CD8-positive, alpha-beta memory T cell (primary cell): Measurements from ENCODE around the gene SNX8. TPM values are rescaled to one million over a fixed set of nuclear protein-coding genes. Genes with fewer than 3 reads are reported as not detected.
A peak's percentile ranks its signal among the peaks of the same experiment; 100 is the strongest.

Source experiments
- CTCF ChIA-PET: fragments of 350-600 bp; sonication (Branson Sonifier 250); formaldehyde crosslinking; loops from one replicate; lab custom pipeline; 2021; ENCODE audit warnings: antibody characterized with exemption; lab: Charles Lee
- POLR2A ChIA-PET: fragments of 350-600 bp; sonication (Branson Sonifier 250); formaldehyde crosslinking; loops from one replicate; lab custom pipeline; 2021; ENCODE audit warnings: antibody characterized with exemption; lab: Charles Lee
- DNase-seq, 5 donors: peaks; one replicate each; pipeline versions ENCODE4 v3.0.0 to v3.0.0-alpha.2; 2020 to 2022; ENCODE audit warnings: mixed read lengths in 1 of 5
- H3K27ac ChIP-seq: one replicate; pipeline ENCODE4 v1.7.0; 2013; ENCODE audit warnings: low read depth, mild to moderate bottlenecking, low read length, moderate library complexity
- H3K27me3 ChIP-seq: 2 replicates; pipeline ENCODE4 v1.7.0; 2013; ENCODE audit warnings: low read length, mild to moderate bottlenecking; ENCODE audit not compliant: insufficient read depth, poor library complexity, severe bottlenecking
- H3K36me3 ChIP-seq: 2 replicates; pipeline ENCODE4 v1.7.0; 2013; ENCODE audit warnings: mild to moderate bottlenecking, low read length, moderate library complexity; ENCODE audit not compliant: insufficient read depth
- H3K4me1 ChIP-seq: 2 replicates; pipeline ENCODE4 v1.7.0; 2013; ENCODE audit warnings: mild to moderate bottlenecking, low read length, moderate library complexity; ENCODE audit not compliant: insufficient read depth
- H3K4me3 ChIP-seq: 2 replicates; pipeline ENCODE4 v1.7.0; 2013; ENCODE audit warnings: mild to moderate bottlenecking, low read length
- H3K9me3 ChIP-seq: 2 replicates; pipeline ENCODE4 v1.7.0; 2013; ENCODE audit warnings: mild to moderate bottlenecking, low read length
- H3K27ac Mint-ChIP-seq, 8 donors: one replicate each; pipeline ENCODE4 v1.8.0; 2020 to 2021; ENCODE audit warnings: mixed read lengths in 8 of 8, mild to moderate bottlenecking in 6 of 8, inconsistent platforms in 3 of 8, moderate library complexity in 3 of 8
- H3K27me3 Mint-ChIP-seq, 2 donors: one replicate each; pipeline ENCODE4 v1.8.0; 2020 to 2021; ENCODE audit warnings: mixed read lengths in 2 of 2, mild to moderate bottlenecking in 1 of 2, moderate library complexity in 1 of 2
- H3K36me3 Mint-ChIP-seq, 3 donors: one replicate each; pipeline ENCODE4 v1.8.0; 2020 to 2021; ENCODE audit warnings: mixed read lengths in 3 of 3, inconsistent platforms in 1 of 3, mild to moderate bottlenecking in 1 of 3
- H3K4me1 Mint-ChIP-seq, 3 donors: one replicate each; pipeline ENCODE4 v1.8.0; 2020 to 2021; ENCODE audit warnings: mixed read lengths in 3 of 3, inconsistent platforms in 1 of 3, mild to moderate bottlenecking in 1 of 3
- H3K4me3 Mint-ChIP-seq, 7 donors: one replicate each; pipeline ENCODE4 v1.8.0; 2020 to 2021; ENCODE audit warnings: mixed read lengths in 7 of 7, mild to moderate bottlenecking in 6 of 7, moderate library complexity in 4 of 7, inconsistent platforms in 2 of 7
- H3K9me3 Mint-ChIP-seq, 5 donors: one replicate each; pipeline ENCODE4 v1.8.0; 2020 to 2022; ENCODE audit warnings: mixed read lengths in 5 of 5, mild to moderate bottlenecking in 3 of 5, moderate library complexity in 2 of 5, inconsistent platforms in 1 of 5
- polyA plus RNA-seq: library from polyadenylated mRNA; unstranded; fragments of 300-500 nt; fragmentation: Illumina TruSeq; gene quantifications from one replicate; pipeline ENCODE4 v1.2.3, GENCODE V29; 2021
- total RNA-seq, 2 experiments: library from RNA; stranded (reverse); gene quantifications; one replicate each; pipeline ENCODE4 v1.2.3, GENCODE V29; 2021

The SNX8 gene
- total and polyA plus RNA-seq, 3 experiments from 2014 or later = 6.5 to 42.3 (median 40.3) TPM

DNA sequence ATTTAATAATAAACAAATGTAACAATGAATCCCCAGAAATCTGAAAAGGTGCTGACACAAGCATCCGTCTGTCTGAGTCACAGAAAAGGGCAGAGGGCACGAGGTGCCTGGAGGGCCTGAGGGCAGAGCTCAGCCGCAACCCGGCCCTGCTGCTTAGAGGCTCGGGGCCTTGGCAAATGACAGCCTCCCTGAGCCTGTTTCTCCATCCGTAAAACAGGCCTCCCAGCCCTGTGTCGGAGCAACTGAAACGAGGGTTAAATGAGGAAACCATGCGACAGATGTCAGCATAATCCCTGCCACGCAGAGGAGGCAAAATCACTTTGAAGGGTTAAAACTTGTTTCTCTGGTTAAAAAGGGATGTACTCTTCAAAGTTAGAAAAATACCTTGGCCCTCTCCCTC lies 47.3 kb downstream of the SNX8 start:
- H3K27ac ChIP-seq = no peak overlapping the region
- Mint-ChIP-seq H3K36me3 (peaks cover 5 to 12% (median 11%) of the 10 kb centered on the region in 3 donors), H3K27me3 (no peaks in the 10 kb centered on the region), H3K4me3 (no peak overlapping the region), H3K27ac (no peak overlapping the region), H3K4me1 (no peaks in the 10 kb centered on the region), H3K9me3 (no peaks in the 10 kb centered on the region)
- no peak for DNase-seq
- CTCF ChIA-PET = no interaction called here
- H3K27me3 ChIP-seq = no peaks in the 10 kb centered on the region
- no peaks in the 10 kb centered on the region for H3K9me3 ChIP-seq
- H3K36me3 ChIP-seq = no peaks in the 10 kb centered on the region
- no peaks in the 10 kb centered on the region for H3K4me1 ChIP-seq
- POLR2A ChIA-PET = no interaction called here
- no peak overlapping the region for H3K4me3 ChIP-seq

DNA sequence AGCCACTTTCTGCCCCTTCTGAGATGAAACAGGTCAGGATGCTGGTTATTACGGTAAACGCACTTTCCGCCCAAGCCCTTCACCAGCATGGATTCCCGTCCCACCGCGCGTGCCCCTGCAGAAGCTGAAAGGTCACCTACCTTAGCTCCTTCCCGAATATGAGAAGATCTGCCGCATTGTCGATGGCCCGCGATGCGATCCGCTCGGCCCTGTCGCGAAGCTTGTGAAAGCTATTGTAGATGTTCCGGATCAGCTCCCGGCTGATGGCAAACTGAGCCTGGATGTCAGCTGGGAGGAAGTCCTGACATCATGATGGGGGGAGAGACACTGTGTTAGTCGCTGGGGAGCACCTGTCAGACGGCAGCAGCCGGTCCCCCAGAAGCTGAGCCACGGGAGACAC lies 50.1 kb downstream of the SNX8 start:
- H3K27ac ChIP-seq = no peak overlapping the region
- POLR2A ChIA-PET = no interaction called here
- DNase-seq = no peak
- CTCF ChIA-PET = no interaction called here
- no peaks in the 10 kb centered on the region for H3K9me3 Mint-ChIP-seq
- H3K36me3 Mint-ChIP-seq = peaks cover 5 to 6% (median 5%) of the 10 kb centered on the region in 3 donors
- H3K4me1 Mint-ChIP-seq = peaks cover 0 to 8% (median 7%) of the 10 kb centered on the region in 3 donors
- H3K4me1 ChIP-seq = no peaks in the 10 kb centered on the region
- no peaks in the 10 kb centered on the region for H3K9me3 ChIP-seq
- peak overlapping the region in 1 of 8 donors; percentile 43 for H3K27ac Mint-ChIP-seq
- peak overlapping the region in 1 of 7 donors; percentile 32 for H3K4me3 Mint-ChIP-seq
- H3K36me3 ChIP-seq = no peaks in the 10 kb centered on the region
- no peaks in the 10 kb centered on the region for H3K27me3 ChIP-seq
- no peak overlapping the region for H3K4me3 ChIP-seq
- H3K27me3 Mint-ChIP-seq = no peaks in the 10 kb centered on the region

DNA sequence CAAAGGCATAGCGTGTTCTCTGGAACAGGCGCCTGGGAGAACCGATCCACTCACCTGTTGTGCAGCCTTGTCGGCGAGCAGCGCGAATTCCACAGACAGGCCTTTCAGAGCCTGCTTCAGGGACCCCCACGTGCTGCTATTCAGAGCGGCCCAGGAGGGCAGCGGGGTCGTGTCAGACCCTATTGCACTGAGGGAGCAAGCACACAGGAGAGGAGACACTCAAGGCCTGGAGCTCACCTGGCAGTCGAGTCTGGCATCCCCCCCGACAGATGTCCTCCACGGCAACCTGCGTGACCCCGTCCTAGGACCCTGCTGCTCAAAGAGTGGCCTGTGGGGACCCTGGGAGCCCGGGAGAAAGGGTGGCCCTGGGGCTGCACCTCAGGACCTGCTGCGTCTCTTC lies 51.1 kb downstream of the SNX8 start:
- Histone ChIP-seq H3K4me1 (no peaks in the 10 kb centered on the region), H3K36me3 (no peaks in the 10 kb centered on the region), H3K27me3 (no peaks in the 10 kb centered on the region), H3K9me3 (no peaks in the 10 kb centered on the region), H3K27ac (no peak overlapping the region), H3K4me3 (no peak overlapping the region)
- no peak overlapping the region for H3K4me3 Mint-ChIP-seq
- H3K27me3 Mint-ChIP-seq = no peaks in the 10 kb centered on the region
- no peak overlapping the region for H3K27ac Mint-ChIP-seq
- CTCF ChIA-PET = no interaction called here
- POLR2A ChIA-PET = no interaction called here
- no peak for DNase-seq
- H3K4me1 Mint-ChIP-seq = peaks cover 0 to 12% (median 11%) of the 10 kb centered on the region in 3 donors
- no peaks in the 10 kb centered on the region for H3K9me3 Mint-ChIP-seq
- H3K36me3 Mint-ChIP-seq = peaks cover 5 to 6% (median 5%) of the 10 kb centered on the region in 3 donors

DNA sequence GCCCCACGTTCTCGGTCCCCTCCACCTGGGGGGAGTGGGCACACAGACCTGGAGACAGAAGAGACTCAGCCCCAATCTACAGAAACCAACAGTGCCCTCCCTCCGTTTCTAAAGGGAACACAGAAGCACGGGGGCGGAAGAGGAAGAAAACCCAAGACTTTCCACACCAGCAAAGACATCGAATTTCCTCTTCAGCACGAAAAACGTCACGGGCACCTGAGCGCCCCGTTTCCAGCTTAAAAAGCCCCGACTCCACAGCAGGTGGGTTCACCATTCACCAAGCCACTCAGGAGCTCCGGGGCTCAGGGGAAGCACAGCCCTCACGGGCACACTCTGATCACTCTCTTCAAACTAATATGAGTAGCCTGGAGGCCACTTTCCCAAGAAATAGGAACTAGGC lies 52.6 kb downstream of the SNX8 start:
- Histone ChIP-seq H3K27me3 (no peaks in the 10 kb centered on the region), H3K27ac (no peak overlapping the region), H3K9me3 (no peaks in the 10 kb centered on the region), H3K36me3 (no peaks in the 10 kb centered on the region), H3K4me1 (no peaks in the 10 kb centered on the region), H3K4me3 (no peak overlapping the region)
- Mint-ChIP-seq H3K9me3 (no peaks in the 10 kb centered on the region), H3K4me3 (peak overlapping the region in 3 of 7 donors; percentile 23 to 43 (median 41)), H3K27ac (peak overlapping the region in 5 of 8 donors; percentile 45 to 78 (median 61)), H3K4me1 (peaks cover 0 to 14% (median 11%) of the 10 kb centered on the region in 3 donors), H3K27me3 (no peaks in the 10 kb centered on the region), H3K36me3 (peaks cover 5 to 11% (median 7%) of the 10 kb centered on the region in 3 donors)
- CTCF ChIA-PET = no interaction called here
- POLR2A ChIA-PET = no interaction called here
- DNase-seq = peak in 1 of 5 donors; percentile 34

DNA sequence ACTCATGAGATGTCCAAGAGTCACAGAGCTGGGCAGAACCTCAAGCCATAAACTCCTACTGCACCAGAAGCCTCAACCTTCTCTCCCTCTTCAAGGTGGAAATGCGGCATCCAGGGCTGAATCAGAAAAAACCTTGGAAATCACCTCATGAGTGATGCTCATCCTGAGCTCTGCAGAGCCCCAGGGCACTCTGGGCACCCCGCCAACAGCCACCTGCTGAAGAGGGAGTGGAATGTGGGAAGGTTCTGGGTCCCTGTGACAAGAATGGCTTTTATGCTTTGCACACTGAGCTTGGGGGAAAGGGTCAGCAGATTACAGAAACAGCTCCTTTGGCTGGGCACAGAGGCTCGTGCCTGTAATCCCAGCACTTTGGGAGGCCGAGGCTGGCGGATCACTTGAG lies 53.4 kb downstream of the SNX8 start:
- H3K4me3 ChIP-seq = no peak overlapping the region
- no peaks in the 10 kb centered on the region for H3K36me3 ChIP-seq
- no peaks in the 10 kb centered on the region for H3K27me3 ChIP-seq
- H3K4me1 ChIP-seq = no peaks in the 10 kb centered on the region
- Mint-ChIP-seq H3K36me3 (peaks cover 5 to 13% (median 7%) of the 10 kb centered on the region in 3 donors), H3K4me3 (no peak overlapping the region), H3K27me3 (no peaks in the 10 kb centered on the region), H3K27ac (peak overlapping the region in 1 of 8 donors; percentile 24), H3K9me3 (no peaks in the 10 kb centered on the region), H3K4me1 (peaks cover 0 to 14% (median 11%) of the 10 kb centered on the region in 3 donors)
- no peak overlapping the region for H3K27ac ChIP-seq
- no peaks in the 10 kb centered on the region for H3K9me3 ChIP-seq
- ChIA-PET POLR2A (no interaction called here), CTCF (no interaction called here)
- no peak for DNase-seq

DNA sequence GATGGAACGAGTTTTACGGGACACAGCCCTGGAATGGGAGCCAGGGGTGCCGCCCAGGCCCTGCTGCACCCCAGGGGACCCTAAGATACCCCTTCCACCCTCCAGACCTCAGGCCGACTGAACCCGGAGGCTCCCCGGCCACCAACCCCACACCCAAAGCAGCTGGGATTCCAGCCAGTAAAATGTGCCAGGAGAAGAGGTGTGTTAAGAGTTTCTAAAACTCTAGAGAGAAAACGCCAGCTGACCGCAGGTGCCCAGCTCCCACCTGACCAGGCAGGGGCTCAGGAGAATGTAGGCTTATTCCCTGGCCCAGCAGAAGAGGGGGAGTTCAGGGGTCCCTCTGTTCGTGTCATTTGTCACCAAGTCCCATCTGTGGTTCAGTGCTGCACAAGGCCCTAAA lies 54.8 kb downstream of the SNX8 start:
- H3K36me3 ChIP-seq = no peaks in the 10 kb centered on the region
- H3K4me3 ChIP-seq = no peak overlapping the region
- H3K4me1 Mint-ChIP-seq = peaks cover 0 to 20% (median 11%) of the 10 kb centered on the region in 3 donors
- DNase-seq = no peak
- H3K4me3 Mint-ChIP-seq = peak overlapping the region in 2 of 7 donors; percentile 48 to 68
- H3K27ac Mint-ChIP-seq = peak overlapping the region in 4 of 8 donors; percentile 29 to 78 (median 66)
- no peaks in the 10 kb centered on the region for H3K27me3 ChIP-seq
- H3K4me1 ChIP-seq = no peaks in the 10 kb centered on the region
- peaks cover 5 to 16% (median 6%) of the 10 kb centered on the region in 3 donors for H3K36me3 Mint-ChIP-seq
- no peaks in the 10 kb centered on the region for H3K9me3 ChIP-seq
- CTCF ChIA-PET = no interaction called here
- no peak overlapping the region for H3K27ac ChIP-seq
- no peaks in the 10 kb centered on the region for H3K9me3 Mint-ChIP-seq
- no peaks in the 10 kb centered on the region for H3K27me3 Mint-ChIP-seq
- POLR2A ChIA-PET = no interaction called here

DNA sequence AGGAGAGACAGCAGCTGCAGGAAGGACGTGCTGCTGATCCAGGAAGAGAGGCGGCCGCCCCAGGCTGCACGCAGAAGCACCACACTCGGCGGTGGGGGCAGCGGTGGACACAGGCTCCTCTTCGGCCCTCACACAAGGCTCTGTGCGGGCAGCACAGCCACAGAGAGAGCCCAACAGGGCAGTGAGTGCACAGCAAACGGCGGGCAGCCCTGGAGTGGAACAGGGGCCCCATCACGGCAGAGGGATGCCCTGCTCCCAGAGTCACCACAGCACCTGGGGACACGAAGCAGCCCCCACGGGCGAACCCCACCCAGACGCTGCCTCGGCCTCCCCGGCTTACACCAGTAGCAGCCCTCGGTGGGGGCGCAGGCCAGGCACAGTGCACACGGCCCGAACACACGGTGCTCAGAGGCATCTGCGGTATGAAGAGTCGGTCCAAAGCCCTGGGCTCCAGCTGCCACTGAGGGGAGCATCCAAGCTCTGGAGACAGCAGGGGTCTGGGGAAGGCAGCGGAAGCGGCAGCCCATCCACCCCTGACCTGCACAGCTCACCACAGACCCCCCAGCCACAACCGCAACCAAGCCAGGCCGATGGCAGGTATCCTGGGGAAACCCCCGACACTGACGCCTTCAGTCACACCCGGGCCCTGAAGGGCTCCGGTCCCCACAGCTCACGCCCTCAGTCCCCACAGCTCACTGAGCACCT lies 55.4 kb downstream of the SNX8 start:
- H3K4me3 Mint-ChIP-seq = peak overlapping the region in 4 of 7 donors; percentile 19 to 68 (median 38)
- no peak overlapping the region for H3K27ac ChIP-seq
- peaks cover 0 to 20% (median 11%) of the 10 kb centered on the region in 3 donors for H3K4me1 Mint-ChIP-seq
- no peaks in the 10 kb centered on the region for H3K9me3 Mint-ChIP-seq
- H3K27me3 ChIP-seq = no peaks in the 10 kb centered on the region
- no peaks in the 10 kb centered on the region for H3K36me3 ChIP-seq
- POLR2A ChIA-PET = no interaction called here
- peaks cover 0 to 12% (median 3%) of the 10 kb centered on the region in 3 donors for H3K36me3 Mint-ChIP-seq
- H3K27ac Mint-ChIP-seq = peak overlapping the region in 1 of 8 donors; percentile 42
- no peaks in the 10 kb centered on the region for H3K4me1 ChIP-seq
- CTCF ChIA-PET = no interaction called here
- DNase-seq = peak in 1 of 5 donors; percentile 16
- no peaks in the 10 kb centered on the region for H3K27me3 Mint-ChIP-seq
- H3K9me3 ChIP-seq = no peaks in the 10 kb centered on the region
- no peak overlapping the region for H3K4me3 ChIP-seq

DNA sequence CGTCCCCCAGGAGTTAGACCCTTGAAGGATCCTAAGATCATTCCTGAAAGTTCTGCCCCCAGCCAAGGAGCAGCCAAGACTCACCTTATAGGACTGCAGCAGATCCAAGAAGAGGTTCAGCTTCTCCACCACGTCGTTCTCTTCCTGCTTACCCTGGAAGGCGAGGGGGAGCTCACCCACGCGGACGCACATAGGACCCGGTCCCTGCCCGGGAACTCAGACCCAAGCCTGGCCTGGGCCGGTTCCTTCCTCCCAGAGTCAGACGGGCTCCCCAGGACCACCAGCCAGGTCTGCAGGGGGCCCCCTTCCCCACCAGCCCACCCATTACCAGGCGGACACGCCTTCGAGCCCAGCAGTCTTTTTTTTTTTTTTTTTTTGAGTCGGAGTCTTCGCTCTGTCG lies 56.6 kb downstream of the SNX8 start:
- ChIA-PET CTCF (interaction anchor here (0.7 kb wide), 1 partner anchor 88 kb away, joined by 3 read pairs; no protein-coding TSS in a partner anchor), POLR2A (no interaction called here)
- Mint-ChIP-seq H3K9me3 (no peaks in the 10 kb centered on the region), H3K27me3 (no peaks in the 10 kb centered on the region), H3K27ac (no peak overlapping the region), H3K4me1 (peaks cover 0 to 20% (median 11%) of the 10 kb centered on the region in 3 donors), H3K36me3 (peaks cover 0 to 12% (median 3%) of the 10 kb centered on the region in 3 donors), H3K4me3 (no peak overlapping the region)
- no peak overlapping the region for H3K27ac ChIP-seq
- H3K4me3 ChIP-seq = no peak overlapping the region
- H3K4me1 ChIP-seq = no peaks in the 10 kb centered on the region
- no peaks in the 10 kb centered on the region for H3K36me3 ChIP-seq
- no peaks in the 10 kb centered on the region for H3K9me3 ChIP-seq
- DNase-seq = no peak
- no peaks in the 10 kb centered on the region for H3K27me3 ChIP-seq
